Body of pancreas (tissue), 4 donors: ENCODE data around the gene CCSER1.
"Not testable (repeated sequence)": the region's sequence is repeated elsewhere in the genome, so short reads cannot be mapped to it uniquely, and the experiment has no call there.

ENCODE experiments used
- POLR2A ChIP-seq, 3 donors: fragments of 450-650 bp; IDR thresholded peaks; one replicate each; pipeline ENCODE4 v1.6.1; 2016; ENCODE audit warnings: antibody characterized with exemption in 3 of 3, mild to moderate bottlenecking in 2 of 3
- TF ChIP-seq, protein P1 (sequence below), 7 experiments: fragments of 450-650 bp in 4 of 7; fragments of 200-600 bp in 3 of 7; sonication (generic) in 3 of 7; IDR thresholded peaks; one replicate each; pipeline ENCODE4 v1.5.1; 2016 to 2019; ENCODE audit warnings: antibody characterized with exemption in 7 of 7

- not testable (repeated sequence) for TF ChIP-seq POLR2A (IDR thresholded peaks at IDR 0.05)
- TF ChIP-seq, protein P1, sequence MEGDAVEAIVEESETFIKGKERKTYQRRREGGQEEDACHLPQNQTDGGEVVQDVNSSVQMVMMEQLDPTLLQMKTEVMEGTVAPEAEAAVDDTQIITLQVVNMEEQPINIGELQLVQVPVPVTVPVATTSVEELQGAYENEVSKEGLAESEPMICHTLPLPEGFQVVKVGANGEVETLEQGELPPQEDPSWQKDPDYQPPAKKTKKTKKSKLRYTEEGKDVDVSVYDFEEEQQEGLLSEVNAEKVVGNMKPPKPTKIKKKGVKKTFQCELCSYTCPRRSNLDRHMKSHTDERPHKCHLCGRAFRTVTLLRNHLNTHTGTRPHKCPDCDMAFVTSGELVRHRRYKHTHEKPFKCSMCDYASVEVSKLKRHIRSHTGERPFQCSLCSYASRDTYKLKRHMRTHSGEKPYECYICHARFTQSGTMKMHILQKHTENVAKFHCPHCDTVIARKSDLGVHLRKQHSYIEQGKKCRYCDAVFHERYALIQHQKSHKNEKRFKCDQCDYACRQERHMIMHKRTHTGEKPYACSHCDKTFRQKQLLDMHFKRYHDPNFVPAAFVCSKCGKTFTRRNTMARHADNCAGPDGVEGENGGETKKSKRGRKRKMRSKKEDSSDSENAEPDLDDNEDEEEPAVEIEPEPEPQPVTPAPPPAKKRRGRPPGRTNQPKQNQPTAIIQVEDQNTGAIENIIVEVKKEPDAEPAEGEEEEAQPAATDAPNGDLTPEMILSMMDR (IDR thresholded peaks at IDR 0.05) = not testable (repeated sequence)
Measured at GRCh38 chr4:91358621-91359020, 1231.4 kb downstream of the CCSER1 start.
